Activated naive CD8-positive, alpha-beta T cell treated with anti-CD3 and anti-CD28 coated beads for 36 hours (primary cell): ENCODE results near the gene TMCO4. TPM values are rescaled to one million over a fixed set of nuclear protein-coding genes. Genes with fewer than 3 reads are reported as not detected.

Experiments used
- DNase-seq: peaks from one replicate; pipeline ENCODE4 v3.0.0; 2021
- H3K27ac Mint-ChIP-seq: one replicate; pipeline ENCODE4 v1.8.0; 2022; ENCODE audit warnings: mild to moderate bottlenecking, moderate library complexity, mixed read lengths
- H3K27me3 Mint-ChIP-seq: one replicate; pipeline ENCODE4 v1.8.0; 2022; ENCODE audit warnings: mild to moderate bottlenecking, mixed read lengths
- H3K36me3 Mint-ChIP-seq: one replicate; pipeline ENCODE4 v1.8.0; 2021; ENCODE audit warnings: mild to moderate bottlenecking, mixed read lengths
- H3K4me1 Mint-ChIP-seq: one replicate; pipeline ENCODE4 v1.8.0; 2021; ENCODE audit warnings: mixed read lengths
- H3K4me3 Mint-ChIP-seq: one replicate; pipeline ENCODE4 v1.8.0; 2022; ENCODE audit warnings: mild to moderate bottlenecking, moderate library complexity, mixed read lengths
- H3K9me3 Mint-ChIP-seq: one replicate; pipeline ENCODE4 v1.8.0; 2022; ENCODE audit warnings: mixed read lengths
- total RNA-seq, 2 experiments: library from RNA; stranded (reverse); gene quantifications; one replicate each; pipeline ENCODE4 v1.2.3, GENCODE V29; 2021

Gene TMCO4
- total RNA-seq, 2 experiments from 2014 or later, result 12.5 to 13.9 TPM

DNA sequence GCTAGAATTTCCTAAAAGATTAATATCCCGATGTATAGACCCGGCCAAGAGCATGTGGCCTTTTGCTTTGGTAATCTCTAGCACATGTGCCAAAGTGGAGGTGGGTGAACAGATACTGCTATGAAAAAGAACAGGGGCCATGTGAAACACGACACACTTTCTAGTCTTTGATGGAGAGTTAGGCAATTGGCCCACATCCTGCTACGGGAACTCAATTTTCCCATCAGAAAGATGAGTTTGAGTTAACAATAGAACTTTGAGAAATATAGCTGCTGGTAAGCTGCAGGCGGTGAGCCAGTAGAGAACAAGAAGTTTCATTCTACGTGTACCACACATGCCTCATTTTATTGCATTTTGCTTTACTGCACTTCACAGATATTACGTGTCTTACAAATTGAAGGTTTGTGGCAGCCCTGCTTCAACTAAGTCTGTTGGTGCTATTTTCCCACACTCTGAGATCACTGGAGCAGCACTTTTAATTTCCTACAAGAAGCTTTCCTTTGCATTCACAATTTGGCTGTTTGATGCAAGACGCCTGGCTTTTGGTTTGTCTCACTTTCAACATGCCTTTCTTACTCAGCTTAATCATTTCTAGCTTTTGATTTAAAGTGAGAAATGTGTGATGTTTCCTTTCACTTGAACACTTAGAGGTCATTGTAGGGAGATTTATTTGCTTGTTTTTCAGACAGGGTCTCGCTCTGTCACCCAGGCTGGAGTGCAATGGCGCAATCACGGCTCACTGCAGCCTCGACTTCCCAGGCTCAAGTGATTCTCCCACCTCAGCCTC, 88.7 kb downstream of the TMCO4 start:
- Mint-ChIP-seq H3K27ac (peak overlapping the region; percentile 95), H3K9me3 (no peaks in the 10 kb centered on the region), H3K27me3 (no peaks in the 10 kb centered on the region), H3K4me3 (peak overlapping the region; percentile 45), H3K4me1 (peaks cover 23% of the 10 kb centered on the region), H3K36me3 (peaks cover 10% of the 10 kb centered on the region)
- DNase-seq, result peak; percentile 23

DNA sequence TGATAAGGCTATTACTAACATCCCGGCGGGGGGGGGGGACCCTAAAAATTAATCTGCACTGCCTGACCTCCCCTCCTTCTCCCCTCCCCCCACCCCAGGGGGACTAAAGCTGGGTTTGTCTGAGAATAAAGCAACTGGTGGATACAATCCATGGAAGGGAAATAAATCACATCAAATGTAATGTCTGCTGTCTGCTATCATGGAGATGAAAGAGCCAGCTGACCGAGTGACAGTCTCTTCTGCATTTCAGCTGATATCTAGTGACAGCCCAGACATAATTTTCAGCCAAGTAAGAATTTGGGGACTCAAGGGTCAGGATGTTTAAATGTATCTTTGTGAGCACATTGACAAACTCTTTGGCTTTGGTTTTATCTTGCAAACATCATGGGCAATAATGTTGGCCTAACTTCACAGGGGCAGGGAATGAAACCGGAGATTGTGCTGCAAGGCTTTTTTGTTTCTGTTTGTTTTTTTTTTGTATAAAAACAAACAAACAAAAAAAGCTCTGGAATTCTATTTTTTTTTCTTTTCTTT, 90.4 kb downstream of the TMCO4 start:
- Mint-ChIP-seq H3K27me3 (no peaks in the 10 kb centered on the region), H3K36me3 (peaks cover 7% of the 10 kb centered on the region), H3K4me3 (no peak overlapping the region), H3K9me3 (no peaks in the 10 kb centered on the region), H3K4me1 (peaks cover 21% of the 10 kb centered on the region), H3K27ac (no peak overlapping the region)
- no peak for DNase-seq

DNA sequence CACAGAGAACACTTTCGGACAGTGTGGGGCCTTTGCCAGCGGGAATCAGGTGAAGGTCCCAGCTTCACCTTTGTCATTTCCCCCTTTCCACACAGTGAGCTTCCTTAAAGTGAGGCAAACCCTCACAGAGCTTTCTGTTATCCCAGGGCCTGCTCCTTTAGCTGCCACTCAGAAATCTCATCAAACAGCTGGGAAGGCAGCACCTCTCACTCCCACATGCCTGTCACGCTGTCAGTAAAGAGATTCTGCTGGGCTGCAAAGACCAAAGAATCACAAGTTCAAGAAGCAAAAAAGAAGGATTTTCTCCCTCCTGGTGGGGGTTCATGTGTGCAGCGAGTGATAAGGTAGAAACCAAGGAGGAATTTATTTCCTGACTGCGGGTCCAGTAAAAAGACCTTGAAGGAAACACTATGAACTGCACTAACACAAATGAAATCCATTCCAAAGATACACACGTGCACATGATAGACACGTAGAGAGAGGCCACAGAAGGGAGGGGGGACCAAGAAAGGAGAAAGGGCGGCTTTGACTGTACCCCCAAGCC, 91.1 kb downstream of the TMCO4 start:
- no peaks in the 10 kb centered on the region for H3K27me3 Mint-ChIP-seq
- no peak overlapping the region for H3K27ac Mint-ChIP-seq
- H3K4me1 Mint-ChIP-seq, result peaks cover 24% of the 10 kb centered on the region
- no peak for DNase-seq
- no peaks in the 10 kb centered on the region for H3K9me3 Mint-ChIP-seq
- H3K4me3 Mint-ChIP-seq, result no peak overlapping the region
- H3K36me3 Mint-ChIP-seq, result peaks cover 7% of the 10 kb centered on the region

DNA sequence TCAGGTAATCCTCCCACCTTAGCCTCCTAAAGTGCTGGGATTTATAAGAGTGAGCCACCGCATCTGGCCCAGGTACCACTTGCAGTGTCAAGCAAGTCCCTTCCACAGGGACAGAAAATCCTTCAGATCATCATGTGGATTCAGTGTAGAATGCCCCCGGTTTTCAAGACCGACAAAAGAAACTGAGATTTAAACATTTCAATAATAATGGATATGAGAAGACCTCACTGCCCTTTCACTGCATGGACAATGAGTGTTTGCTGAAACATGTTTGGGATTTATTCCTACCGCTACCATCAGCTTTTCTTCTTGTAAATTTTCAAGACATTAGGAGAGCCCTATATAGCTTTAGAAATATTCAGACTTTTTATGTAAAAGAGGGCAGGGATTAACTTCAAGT, 93.6 kb downstream of the TMCO4 start:
- H3K27me3 Mint-ChIP-seq, result no peaks in the 10 kb centered on the region
- no peak for DNase-seq
- no peaks in the 10 kb centered on the region for H3K9me3 Mint-ChIP-seq
- H3K4me1 Mint-ChIP-seq, result peaks cover 17% of the 10 kb centered on the region
- peaks cover 7% of the 10 kb centered on the region for H3K36me3 Mint-ChIP-seq
- no peak overlapping the region for H3K4me3 Mint-ChIP-seq
- H3K27ac Mint-ChIP-seq, result no peak overlapping the region

DNA sequence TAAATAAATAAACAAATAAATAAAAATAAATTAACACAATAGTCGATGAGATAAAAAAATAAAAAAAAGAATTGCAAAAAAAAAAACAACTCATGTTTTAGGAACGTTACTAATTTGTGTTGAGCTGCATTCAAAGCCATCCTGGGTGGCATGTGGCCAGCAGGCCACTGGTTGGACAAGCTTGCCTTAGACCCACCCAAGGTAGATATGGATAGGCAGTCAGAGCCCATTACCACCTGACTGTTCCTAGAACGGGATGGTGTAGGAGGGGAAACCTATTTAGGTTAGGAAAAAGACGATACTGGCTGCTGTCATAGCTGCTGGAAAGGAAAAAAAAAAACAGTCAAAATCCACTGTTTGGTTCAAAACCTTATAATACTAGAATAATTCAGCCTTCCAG, 94.3 kb downstream of the TMCO4 start:
- DNase-seq, result no peak
- Mint-ChIP-seq H3K4me3 (no peak overlapping the region), H3K9me3 (no peaks in the 10 kb centered on the region), H3K27me3 (no peaks in the 10 kb centered on the region), H3K4me1 (peaks cover 10% of the 10 kb centered on the region), H3K27ac (no peak overlapping the region), H3K36me3 (peaks cover 6% of the 10 kb centered on the region)

DNA sequence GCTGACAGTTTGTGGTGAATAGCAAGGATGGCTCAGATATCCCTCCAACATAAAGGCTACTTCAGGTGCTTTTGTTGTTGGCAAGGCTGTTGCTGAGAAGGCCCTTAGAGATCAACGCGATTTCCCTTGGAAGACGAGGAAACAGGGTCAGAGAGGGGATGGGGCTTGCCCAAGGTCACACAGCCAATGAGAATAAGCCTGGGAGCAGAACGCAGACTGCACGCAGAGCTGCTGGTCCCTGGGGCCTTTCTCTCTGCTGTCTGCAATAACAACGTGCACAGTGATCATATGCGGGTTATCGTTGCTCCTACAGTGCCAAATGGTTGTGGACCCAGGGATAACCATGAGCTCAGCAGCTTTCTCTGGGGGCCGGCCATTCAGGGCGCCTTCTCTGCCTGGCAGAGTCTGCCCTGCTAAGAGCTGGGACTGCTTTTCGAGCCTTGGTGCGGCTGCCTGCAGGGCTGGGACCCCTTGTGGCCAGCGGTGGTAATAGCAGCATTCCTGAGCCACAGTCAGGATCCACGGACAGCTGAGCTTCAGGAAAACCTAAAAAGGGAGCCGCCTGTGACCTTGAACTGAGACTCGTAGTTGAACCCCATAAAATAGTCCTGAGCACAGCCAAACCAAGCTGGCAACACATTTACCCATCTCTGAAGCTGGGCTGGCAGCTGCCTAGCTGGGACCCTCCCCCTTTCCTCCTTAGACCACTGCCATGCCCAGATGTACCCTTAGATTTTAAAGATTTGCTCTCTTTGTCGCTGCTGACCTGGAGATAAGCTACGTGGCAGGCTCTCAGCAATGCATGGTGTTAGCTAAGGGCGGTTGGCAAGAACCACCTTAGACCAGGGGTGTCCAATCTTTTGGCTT, 95.2 kb downstream of the TMCO4 start:
- H3K27me3 Mint-ChIP-seq, result no peaks in the 10 kb centered on the region
- no peak overlapping the region for H3K4me3 Mint-ChIP-seq
- peaks cover 6% of the 10 kb centered on the region for H3K36me3 Mint-ChIP-seq
- no peak overlapping the region for H3K27ac Mint-ChIP-seq
- H3K9me3 Mint-ChIP-seq, result no peaks in the 10 kb centered on the region
- peak; percentile 43 for DNase-seq
- H3K4me1 Mint-ChIP-seq, result peaks cover 7% of the 10 kb centered on the region

DNA sequence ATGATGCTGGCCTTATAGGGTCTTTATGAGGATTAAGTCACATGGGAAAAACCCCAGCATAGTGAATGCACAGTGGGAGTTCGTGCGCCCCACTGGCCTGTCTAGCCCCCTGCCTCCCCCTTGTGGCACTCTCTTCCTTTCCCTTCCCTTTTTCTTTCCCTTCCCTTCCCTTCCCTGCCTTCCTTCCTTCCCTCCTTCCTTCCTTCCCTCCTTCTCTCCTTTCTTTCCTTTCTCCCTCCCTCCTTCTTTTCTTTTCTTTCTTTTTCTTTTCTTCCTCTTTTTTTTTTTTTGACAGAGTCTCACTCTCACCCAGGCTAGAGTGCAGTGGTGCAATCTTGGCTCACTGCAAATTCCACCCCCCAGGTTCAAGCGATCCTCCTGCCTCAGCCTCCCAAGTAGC, 96.4 kb downstream of the TMCO4 start:
- no peak for DNase-seq
- Mint-ChIP-seq H3K27me3 (no peaks in the 10 kb centered on the region), H3K27ac (no peak overlapping the region), H3K4me3 (no peak overlapping the region), H3K36me3 (peaks cover 3% of the 10 kb centered on the region), H3K4me1 (peaks cover 6% of the 10 kb centered on the region), H3K9me3 (no peaks in the 10 kb centered on the region)

DNA sequence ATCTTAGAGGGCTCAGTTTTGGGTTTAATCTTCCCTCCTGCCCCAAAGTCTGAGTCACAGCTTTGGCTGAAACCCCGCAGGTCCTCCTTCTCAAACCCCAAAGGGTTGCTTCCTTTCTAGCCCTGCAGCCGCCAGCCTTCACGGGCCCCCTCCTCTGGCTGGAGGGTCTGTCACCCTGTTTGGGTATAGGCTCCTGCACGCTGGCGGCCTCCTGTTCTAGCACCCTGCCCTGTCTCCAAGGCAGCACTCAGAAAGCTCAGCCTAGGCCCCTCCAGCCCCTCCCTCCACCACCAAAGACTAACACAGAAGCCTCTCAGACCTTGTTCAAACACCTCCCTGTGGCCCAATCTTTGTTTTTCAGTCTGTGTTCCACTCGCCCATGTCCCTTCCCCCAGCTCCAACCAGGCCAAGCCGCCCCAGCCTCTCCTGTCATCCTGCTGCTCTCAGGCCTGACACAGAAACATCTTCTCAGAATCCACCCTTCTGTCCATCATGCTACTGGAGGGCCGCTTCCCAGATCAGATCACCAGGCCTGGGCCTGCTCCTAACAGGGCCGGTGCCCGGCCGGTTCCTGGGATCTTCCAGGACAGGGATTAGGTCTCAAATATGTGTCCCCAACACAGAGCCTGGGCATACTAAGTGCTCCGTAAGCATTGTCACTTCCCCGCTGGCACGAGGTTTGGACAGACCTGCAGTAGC, 99.5 kb downstream of the TMCO4 start:
- DNase-seq, result no peak
- Mint-ChIP-seq H3K4me1 (peaks cover 6% of the 10 kb centered on the region), H3K36me3 (peaks cover 4% of the 10 kb centered on the region), H3K9me3 (no peaks in the 10 kb centered on the region), H3K4me3 (no peak overlapping the region), H3K27ac (no peak overlapping the region), H3K27me3 (no peaks in the 10 kb centered on the region)

DNA sequence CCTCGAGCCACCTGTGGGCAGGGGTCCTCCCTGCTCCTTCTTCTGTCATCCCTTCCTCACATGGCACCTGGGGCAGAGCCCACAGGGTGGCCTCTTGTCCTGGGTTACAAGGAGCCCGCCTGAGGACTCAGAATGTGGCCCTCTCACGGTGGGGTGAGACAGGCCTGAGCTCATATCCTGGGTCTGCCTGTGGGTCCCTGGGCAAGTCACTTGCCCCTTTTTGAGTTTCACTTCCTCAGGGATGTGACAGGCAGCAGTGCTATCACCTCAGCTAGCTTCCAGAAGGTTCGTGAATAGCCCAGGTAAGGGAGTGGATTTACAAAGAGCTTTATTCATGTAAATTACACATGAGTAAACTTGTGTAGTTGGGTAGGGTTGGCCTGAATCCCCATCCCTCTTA, 101.5 kb downstream of the TMCO4 start:
- H3K4me3 Mint-ChIP-seq, result no peak overlapping the region
- no peaks in the 10 kb centered on the region for H3K27me3 Mint-ChIP-seq
- no peak overlapping the region for H3K27ac Mint-ChIP-seq
- no peaks in the 10 kb centered on the region for H3K9me3 Mint-ChIP-seq
- H3K36me3 Mint-ChIP-seq, result peaks cover 4% of the 10 kb centered on the region
- H3K4me1 Mint-ChIP-seq, result no peaks in the 10 kb centered on the region
- no peak for DNase-seq

DNA sequence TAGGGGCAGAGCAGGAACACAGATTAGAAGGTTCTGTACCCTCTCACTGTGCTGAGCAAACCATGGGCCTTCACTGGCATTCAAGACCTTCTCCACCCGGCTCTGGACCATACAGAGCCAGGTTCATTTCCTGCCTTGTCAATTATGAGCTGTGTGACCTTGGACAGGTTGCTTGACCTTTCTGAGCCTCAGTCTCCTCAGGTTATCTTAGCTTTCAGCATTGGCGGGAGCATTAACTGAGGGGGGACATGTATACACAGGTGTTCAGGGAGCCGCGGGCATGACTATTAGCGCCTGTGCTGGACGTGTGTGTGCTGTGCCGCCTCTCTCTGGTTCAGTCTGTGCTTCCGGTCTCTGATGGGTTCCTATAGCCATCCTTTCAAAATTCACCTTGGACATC, 102.9 kb downstream of the TMCO4 start:
- no peak for DNase-seq
- Mint-ChIP-seq H3K4me3 (no peak overlapping the region), H3K4me1 (no peaks in the 10 kb centered on the region), H3K27me3 (no peaks in the 10 kb centered on the region), H3K9me3 (no peaks in the 10 kb centered on the region), H3K36me3 (peaks cover 8% of the 10 kb centered on the region), H3K27ac (no peak overlapping the region)

DNA sequence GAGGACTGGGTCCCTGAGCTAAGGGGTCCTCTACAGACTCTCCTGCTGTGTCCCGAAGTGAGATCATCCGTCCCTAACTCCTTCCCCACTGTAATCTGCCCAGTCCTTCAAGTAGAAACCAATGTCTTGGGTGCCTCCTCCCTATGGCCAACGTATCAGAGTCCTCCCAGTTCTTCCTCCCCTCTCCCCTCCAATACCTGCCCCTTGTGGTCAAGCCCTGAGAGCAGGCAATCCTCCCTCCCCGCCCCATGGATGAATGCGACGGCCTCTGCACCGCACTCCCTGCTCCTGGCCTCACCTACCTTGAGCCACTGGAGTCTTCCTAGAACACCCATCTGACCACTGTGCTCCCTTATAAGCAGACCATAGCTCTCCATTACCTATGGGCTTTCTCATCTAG, 103.9 kb downstream of the TMCO4 start:
- H3K4me3 Mint-ChIP-seq, result no peak overlapping the region
- peaks cover 1% of the 10 kb centered on the region for H3K9me3 Mint-ChIP-seq
- no peak for DNase-seq
- H3K27me3 Mint-ChIP-seq, result no peaks in the 10 kb centered on the region
- no peaks in the 10 kb centered on the region for H3K4me1 Mint-ChIP-seq
- peaks cover 18% of the 10 kb centered on the region for H3K36me3 Mint-ChIP-seq
- no peak overlapping the region for H3K27ac Mint-ChIP-seq

DNA sequence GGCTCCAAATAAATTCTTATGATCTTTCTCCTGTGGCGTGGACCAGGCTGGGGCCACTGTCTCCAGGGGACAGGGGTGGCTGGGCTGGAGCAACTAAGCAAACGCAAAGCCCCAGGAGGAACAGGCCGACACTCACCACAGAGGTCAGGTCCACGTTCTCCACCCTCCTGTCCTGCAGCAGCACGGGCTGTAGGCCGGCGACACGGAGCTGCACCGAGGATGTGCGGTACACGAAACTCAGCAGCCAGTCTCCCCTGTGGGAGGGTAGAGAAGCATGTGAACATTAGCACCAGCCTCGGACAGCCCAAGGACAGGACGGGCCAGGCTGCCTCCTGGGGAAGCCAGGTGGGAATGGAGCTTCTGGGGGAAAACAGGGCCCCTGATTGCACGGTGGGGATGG, 105.4 kb downstream of the TMCO4 start:
- peaks cover 6% of the 10 kb centered on the region for H3K9me3 Mint-ChIP-seq
- H3K27ac Mint-ChIP-seq, result no peak overlapping the region
- H3K27me3 Mint-ChIP-seq, result no peaks in the 10 kb centered on the region
- H3K4me1 Mint-ChIP-seq, result no peaks in the 10 kb centered on the region
- peaks cover 30% of the 10 kb centered on the region for H3K36me3 Mint-ChIP-seq
- no peak for DNase-seq
- no peak overlapping the region for H3K4me3 Mint-ChIP-seq

DNA sequence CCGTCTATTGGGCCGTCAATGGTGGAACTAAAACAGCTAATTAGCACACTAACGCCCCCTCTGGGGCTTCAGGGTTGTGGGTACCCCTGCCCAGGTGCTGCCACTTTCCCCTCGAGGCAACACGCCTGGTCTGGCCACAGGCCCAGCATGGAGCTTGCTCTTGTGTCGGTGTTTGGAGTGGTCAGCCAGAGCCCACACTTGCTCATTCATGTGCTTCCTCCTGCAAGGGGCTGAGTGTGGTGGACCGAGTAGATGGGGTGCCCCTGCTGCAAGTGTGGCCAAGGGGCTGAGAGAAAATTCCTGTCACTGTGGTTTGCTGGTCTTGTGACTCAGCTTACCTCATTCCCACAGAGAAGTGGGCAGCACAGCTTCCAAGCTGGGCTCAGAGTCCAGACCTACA, 109.4 kb downstream of the TMCO4 start:
- Mint-ChIP-seq H3K4me1 (peaks cover 19% of the 10 kb centered on the region), H3K4me3 (no peak overlapping the region), H3K36me3 (peaks cover 45% of the 10 kb centered on the region), H3K27ac (no peak overlapping the region), H3K27me3 (no peaks in the 10 kb centered on the region), H3K9me3 (peaks cover 8% of the 10 kb centered on the region)
- no peak for DNase-seq

DNA sequence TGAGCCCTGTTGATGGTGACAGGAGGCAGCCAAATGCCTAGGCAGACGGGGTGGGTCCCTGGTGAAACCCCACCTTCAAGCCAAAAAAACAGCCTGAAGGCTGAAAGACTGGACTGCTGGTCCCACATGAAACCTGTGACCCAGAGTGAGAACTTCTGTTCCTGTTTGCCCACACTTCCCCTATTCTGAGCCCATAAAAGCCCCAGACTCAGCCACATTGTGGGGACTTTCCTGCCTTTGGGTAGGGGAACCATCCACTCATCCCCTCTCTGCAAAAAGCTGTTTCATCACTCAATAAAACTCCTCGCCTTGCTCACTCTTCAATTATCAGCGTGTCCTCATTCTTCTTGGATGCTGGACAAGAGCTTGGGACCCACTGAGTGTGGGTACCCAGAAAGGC, 109.9 kb downstream of the TMCO4 start:
- no peak for DNase-seq
- Mint-ChIP-seq H3K4me3 (no peak overlapping the region), H3K9me3 (peaks cover 8% of the 10 kb centered on the region), H3K4me1 (peaks cover 19% of the 10 kb centered on the region), H3K27ac (no peak overlapping the region), H3K36me3 (peaks cover 45% of the 10 kb centered on the region), H3K27me3 (no peaks in the 10 kb centered on the region)
